GM19372 (cell line): ENCODE measurements around the gene CEACAM16.
"Not testable (repeated sequence)": the region's sequence is repeated elsewhere in the genome, so short reads cannot be mapped to it uniquely, and the experiment has no call there.

ENCODE experiments used
- ATAC-seq: cut with Tn5 transposase; IDR thresholded peaks from one replicate; pipeline ENCODE4 v1.9.1; 2021; ENCODE audit warnings: mild to moderate bottlenecking, low read depth, moderate library complexity; ENCODE audit not compliant: unreplicated experiment

The CEACAM16 gene, protein sequence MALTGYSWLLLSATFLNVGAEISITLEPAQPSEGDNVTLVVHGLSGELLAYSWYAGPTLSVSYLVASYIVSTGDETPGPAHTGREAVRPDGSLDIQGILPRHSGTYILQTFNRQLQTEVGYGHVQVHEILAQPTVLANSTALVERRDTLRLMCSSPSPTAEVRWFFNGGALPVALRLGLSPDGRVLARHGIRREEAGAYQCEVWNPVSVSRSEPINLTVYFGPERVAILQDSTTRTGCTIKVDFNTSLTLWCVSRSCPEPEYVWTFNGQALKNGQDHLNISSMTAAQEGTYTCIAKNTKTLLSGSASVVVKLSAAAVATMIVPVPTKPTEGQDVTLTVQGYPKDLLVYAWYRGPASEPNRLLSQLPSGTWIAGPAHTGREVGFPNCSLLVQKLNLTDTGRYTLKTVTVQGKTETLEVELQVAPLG

DNA sequence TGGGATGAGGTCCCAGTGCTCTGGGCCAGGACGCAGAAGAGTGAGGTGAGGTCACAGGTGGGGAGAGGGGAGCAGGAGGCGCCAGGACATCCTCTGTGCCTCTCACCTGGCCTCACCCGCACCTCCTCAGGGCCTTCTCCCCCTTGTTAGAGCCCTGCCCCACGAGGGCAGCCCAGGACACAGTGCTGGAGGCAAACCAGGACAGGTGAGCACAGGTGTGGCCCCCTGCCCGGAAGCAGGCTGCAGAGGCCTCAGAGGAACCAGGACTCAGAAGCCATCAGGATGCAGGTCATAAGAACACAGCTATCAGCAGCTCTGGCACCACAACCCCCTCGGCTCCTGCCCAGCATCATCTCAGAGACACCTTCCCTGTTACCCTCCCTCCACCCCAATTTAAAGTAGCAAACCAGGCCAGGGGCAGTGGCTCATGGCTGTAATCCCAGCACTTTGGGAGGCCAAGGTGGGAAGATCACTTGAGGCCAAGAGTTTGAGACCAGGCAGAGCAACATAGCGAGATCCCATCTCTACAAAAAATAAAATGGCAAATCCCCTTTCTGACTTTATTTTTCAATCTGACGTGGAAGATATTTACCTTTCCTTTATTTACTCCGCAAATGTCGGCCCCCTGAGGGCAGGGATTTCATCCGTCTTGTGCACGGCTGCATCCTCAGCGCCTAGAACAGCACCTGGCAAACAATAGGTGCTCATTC is at the start of gene CEACAM16:
Gene CEACAM16, plus strand, starts transcription at position 660 of the 710 bp plus-strand sequence. CDS start 2,306 bp downstream, outside the sequence.
- ATAC-seq = no peak

DNA sequence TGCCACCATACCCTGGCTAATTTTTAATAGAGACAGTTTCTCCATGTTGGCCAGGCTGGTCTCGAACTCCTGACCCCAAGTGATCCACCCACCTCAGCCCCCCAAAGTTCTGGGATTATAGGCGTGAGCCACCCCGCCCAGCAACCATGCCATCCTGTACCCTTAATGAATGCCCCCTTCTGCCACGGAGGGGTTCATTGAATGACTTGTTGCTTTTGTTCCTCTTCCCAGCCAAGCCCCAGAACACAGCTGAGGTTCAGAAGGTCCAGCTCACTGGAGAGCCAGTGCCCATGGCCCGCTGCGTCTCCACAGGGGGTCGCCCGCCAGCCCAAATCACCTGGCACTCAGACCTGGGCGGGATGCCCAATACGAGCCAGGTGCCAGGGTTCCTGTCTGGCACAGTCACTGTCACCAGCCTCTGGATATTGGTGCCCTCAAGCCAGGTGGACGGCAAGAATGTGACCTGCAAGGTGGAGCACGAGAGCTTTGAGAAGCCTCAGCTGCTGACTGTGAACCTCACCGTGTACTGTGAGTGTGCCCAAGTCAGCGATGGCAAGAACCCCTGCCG is 49.3 kb upstream of the CEACAM16 start:
- ATAC-seq = no peak

DNA sequence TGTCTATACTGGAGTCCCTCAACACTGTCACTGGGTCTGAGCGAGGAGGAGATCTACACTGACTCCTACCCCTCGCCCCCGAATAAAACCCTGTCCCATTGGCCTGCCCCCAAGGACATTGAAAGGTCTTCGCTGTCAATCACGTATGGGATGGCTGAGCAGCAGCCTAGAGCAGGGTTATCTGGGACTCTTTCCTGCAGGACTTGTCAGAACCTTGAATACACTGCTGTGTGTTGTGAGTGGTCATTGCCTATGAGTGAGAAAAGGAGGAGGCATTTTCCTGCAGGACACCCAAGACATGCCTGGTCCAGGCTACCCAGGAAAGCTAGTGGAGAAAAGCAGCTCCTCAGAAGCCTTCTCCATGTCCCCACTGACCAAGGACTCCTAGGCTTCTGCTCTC is 45.6 kb upstream of the CEACAM16 start:
- no peak for ATAC-seq

DNA sequence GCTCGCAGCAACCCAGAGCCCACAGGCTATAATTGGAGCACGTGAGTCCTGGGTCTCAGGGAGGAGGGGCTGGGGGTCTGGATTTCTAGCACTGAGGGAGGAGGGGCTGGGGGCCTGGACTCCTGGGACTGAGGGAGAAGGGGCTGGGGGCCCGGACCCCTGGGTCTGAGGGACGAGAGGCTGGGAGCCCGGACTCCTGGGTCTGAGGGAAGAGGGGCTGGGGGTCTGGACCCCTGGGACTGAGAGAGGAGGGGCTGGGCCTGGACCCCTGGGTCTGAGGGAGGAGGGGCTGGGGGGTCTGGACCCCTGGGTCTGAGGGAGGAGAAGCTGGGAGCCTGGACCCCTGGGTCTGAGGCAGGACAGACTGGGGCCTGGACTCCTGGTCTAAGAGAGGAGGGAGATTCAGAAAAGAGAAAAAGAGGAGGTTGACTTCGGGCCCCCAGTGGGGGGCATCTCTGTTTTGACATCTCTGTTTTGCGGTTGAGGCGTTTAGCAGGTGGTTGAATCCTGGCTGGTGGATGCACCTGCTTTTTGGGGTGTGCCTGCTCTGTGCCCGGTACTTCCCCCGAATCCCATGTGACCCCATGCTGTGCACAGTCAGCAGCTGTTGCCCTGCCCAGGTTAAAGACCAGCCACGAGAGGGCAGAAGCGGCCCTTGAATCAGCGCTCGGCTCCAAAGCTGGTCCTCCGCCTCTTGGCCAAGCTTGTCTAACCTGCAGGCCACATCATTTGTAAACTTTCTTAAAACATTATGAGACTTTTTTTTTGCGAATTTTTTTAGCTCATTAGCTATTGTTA is 44.8 kb upstream of the CEACAM16 start:
- peak; percentile 82 for ATAC-seq

DNA sequence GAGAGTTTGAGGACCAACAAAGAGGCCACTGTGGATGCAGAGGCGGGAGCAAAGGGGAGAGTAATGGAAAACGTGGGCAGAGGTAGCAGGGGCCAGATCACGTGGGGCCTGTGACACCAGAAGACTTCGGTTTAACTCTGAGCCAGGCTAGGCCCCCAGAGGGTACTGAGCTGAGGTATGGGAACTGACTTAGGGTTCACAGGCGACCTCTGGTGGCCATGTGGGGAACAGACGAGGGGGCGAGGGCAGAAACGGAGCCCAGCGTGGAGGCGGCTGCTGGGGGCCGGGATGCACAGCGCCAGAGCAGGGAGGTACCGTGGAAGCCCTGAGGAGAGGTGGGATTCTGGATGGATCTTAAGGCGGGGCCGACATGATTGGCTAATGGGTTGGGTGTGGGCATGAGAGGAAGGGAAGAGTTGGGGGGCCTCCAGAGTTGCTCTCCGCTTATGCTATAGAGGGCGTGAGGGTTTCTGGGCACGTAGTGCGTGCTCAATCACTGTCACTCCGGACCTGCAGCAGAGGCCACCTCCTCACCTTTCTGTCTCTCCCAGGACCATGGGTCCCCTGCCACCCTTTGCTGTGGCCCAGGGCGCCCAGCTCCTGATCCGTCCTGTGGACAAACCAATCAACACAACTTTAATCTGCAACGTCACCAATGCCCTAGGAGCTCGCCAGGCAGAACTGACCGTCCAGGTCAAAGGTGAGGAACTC is 41.6 kb upstream of the CEACAM16 start:
- no peak for ATAC-seq

DNA sequence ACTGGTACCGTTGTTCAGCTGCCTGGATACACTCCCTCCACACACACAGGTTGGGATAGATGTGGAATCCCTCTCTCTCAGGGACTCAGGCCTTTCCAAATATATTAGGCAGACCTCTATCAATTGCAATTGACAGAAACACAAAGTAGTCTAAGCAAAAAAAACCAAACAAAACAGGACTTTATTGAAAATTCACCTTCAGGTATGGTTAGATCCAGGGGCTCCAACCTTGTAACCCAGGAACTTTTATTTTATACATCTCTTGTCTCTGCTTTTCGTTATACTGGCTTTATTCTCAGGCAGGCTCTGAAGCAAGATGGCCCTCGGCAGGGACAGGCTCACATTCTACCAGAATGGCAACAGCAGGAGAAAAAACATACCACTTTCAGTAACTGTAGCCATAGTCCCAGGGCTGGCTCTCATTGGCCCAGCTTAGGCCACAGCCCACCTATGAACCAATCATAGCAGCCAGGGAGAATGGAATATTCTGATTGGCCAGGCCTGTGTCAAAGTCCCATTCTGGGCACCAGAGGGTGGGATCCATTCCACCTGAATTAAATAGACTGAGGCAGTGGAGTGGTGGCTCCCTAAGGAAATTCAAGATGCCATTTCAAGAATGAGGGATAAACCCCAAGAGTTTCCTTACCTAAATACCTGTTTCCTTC is 40.8 kb upstream of the CEACAM16 start:
- no peak for ATAC-seq

DNA sequence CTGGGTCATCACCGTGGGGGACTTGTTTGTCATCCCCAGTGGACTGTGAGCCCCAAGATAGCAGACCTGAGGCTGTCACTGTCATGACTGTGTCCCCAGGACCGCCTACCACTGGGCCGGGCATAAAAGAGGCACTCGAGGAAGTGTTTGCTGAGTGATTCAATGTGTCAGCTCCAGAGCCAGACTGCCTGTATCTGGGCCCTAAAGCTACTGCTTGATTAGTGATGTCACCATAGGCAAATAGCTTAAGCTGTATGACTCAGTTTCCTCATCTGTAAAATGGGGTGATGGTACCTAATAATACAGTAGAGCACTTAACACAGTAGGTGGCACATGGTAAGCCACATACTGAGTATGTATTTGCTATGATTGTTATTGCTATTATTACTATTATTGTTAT is 38.9 kb upstream of the CEACAM16 start:
- no peak for ATAC-seq

DNA sequence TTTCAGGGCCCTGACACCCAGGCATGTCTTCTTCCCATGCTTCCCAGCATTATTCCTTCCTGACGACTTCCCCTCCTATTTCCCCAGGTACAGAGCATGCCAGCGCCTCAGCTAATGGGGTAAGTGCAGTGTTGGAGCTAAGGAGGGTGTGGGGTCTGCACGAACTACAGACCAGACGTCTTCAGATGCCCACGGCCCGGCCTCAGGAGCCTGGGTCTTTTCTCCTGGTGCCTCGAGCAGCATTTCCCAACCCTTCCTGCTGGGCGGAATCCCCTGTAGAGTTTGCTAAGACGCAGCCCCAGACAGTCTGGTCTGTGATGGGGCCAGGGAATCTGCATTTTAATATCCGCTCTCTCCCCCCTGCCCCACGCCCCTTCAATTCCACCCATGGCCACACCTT is 37.7 kb upstream of the CEACAM16 start:
- ATAC-seq = no peak

DNA sequence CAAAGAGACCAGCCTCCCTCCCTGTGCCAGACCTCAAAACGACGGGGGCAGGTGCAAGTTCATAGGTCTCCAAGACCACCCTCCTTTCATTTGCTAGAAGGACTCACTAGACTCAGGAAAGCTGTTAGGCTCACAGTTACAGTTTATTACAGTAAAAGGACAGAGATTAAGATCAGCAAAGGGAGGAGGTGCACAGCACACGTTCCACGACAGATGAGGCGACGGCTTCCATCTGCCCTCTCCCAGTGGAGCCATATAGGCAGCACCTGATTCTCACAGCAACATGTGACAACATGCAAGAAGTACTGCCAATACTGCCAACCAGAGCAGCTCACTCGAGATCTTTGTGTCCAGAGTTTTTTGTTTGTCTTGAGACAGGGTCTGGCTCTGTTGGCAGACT is 37.0 kb upstream of the CEACAM16 start:
- ATAC-seq = no peak

DNA sequence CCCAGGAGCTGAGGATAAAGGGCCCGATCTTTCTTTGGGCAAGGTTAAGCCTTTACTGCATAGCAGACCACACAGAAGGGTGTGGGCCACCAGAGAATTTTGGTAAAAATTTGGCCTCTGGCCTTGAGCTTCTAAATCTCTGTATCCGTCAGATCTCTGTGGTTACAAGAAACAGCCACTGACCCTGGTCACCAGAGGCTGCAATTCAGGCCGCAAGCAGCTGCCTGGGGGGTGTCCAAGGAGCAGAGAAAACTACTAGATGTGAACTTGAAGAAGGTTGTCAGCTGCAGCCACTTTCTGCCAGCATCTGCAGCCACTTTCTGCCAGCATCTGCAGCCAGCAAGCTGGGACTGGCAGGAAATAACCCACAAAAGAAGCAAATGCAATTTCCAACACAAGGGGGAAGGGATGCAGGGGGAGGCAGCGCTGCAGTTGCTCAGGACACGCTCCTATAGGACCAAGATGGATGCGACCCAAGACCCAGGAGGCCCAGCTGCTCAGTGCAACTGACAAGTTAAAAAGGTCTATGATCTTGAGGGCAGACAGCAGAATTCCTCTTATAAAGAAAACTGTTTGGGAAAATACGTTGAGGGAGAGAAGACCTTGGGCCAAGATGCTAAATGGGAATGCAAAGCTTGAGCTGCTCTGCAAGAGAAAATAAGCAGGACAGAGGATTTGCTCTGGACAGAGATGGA is 36.1 kb upstream of the CEACAM16 start:
- no peak for ATAC-seq

DNA sequence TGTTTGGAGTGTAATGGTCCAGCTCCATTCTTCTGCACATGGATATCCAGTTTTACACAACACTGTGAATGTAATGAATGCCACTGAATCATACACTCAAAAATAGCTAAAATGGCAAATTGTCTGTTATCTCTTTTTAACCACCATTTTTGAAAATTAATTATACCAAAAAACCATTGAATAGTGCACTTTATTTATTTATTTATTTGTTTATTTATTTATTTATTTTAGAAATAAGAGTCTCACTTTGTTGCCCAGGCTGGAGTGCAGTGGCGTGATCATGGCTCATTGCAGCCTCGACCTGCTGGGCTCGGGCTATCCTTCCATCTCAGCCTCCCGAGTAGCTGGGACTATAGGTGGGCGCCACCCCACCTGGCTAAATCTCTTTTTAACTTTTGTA is 35.0 kb upstream of the CEACAM16 start:
- no peak for ATAC-seq

DNA sequence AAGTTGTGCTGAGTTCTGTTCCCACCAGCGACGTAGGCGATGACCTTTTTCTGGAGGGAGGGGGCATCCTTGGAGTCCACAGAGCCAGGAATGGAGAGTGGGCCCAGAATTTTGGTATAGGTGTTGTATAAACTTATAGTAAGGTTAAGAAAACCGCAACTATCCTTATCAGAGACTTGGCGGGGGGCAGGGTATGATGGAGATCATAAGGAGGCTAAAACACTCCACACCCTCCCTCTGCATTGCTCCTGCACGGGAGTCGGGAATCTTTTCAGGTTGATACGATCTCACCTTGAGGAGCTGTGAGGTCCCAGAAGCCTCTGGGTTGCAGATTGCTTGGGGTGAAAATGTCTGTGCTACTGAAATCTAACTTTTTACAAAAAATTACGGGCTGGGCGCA is 34.0 kb upstream of the CEACAM16 start:
- ATAC-seq = no peak

DNA sequence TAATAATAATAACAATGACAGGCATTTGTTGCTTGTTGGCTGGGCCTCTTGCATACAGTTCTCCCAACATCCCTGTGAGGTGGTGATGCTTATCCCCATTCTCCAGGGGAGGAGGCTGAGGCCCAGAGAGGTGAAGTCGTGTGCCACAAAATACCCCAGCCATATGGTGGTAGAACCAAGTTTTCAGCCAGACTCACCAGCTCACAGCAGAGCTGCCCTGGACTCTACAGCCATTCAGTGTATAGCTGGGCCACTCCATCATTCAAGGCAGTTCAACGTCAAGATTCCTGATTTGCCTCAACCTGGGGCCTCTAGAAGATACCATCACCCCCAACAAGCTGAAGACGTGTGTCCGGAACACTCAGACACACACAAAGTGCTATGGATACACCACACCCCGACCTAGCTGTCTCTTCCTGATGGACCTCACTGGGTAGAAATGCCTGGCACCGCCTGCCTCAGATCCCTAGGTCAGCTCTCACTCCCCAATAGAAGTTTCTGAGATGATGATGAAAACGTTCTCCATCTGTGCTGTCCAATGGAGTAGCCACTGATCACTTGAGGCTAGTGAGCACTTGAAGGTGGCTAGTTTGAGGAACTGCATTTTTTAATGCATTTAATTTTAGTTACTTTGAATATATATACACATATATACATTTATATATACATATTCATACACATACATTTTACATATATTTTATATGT is 31.9 kb upstream of the CEACAM16 start:
- ATAC-seq = no peak

DNA sequence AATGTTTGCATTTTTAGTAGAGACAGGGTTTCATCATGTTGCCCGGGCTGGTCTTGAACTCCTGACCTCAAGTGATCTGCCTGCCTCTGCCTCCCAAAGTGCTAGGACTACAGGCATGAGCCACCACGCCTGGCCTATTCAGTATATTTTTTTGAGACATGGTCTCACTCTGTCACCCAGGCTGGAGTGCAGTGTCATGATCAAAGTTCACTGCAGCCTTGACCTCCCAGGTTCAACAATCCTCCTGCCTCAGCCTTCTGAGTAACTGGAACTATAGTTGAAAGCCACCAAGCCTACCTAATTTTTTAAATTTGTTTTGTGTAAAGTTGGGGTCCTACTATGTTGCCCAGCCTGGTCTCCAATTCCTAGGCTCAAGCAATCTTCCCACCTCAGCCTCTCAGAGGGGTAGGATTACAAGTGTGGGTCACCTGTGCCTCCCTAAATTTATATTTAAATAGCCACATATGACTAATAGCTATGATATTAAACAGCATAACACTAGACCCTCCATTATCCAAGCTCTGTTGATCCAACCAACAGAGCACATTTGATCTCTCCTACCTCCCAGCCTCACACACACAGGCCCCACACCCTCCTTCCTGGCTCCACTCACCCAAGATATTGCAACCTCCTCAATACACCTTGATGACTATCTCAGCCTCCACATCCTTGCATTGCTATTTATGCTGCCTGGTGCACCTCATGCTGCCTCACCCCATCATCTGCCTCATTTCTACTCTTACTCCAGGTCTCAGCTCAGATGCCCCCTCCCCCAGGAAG is 29.8 kb upstream of the CEACAM16 start:
- ATAC-seq = no peak

DNA sequence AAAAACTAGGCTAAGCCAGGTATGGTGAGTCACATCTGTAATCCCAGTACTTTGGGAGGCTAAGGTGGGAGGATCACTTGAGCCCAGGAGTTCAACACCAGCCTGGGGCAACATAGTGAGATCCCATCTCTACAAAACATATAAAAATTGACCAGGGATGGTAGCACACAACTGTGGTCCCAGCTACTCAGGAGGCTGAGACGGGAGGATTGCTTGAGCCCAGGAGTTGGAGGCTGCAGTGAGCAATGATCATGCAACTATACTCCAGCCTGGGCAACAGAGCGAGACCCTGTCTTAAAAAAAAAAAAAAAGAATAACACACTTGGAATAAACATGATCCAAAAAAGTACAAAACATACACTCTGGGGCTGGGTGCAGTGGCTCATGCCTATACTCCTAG is 28.9 kb upstream of the CEACAM16 start:
- not testable (repeated sequence) for ATAC-seq

DNA sequence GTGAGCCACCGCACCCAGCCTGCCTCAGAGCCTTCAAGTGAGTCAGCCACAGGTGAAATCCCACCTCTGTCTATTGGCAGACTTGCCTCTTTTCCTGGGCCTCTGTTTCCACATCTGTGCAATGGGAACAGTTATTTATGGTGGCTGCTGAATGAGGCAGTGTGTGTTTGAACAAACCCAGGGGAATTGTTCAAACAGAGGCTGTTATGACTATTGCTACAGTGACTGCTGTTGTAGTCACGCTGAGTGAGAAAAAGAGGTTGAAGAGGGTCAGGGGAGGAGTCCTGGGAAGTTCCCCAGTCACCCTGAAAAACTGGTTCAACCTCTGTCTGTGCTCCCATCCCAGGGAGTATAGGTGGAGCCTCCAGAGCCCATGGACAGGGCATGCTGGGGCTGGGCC is 27.6 kb upstream of the CEACAM16 start, which contains the start of gene CEACAM19:
Gene CEACAM19, plus strand, starts transcription at position 83 of the 400 bp plus-strand sequence. CDS start 450 bp downstream, outside the sequence.
- ATAC-seq = no peak

DNA sequence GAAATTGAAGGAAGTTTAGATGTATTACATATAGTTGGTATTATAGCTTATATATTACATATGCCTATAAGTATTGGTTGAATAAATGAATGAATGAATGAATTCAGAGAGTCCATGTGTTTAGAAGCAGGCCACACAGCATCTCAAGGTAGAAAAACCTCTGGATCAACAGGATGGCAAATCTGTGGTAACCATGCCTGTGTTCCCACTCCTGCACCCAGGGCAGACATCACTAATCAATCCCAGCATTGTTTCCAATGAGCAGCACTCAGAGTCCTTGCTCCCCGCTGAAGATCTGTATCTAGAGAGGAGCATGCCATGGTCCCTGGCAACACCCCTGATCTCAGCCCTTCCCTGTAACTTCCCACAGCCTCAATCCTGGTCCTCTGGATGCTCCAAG is 26.7 kb upstream of the CEACAM16 start:
- no peak for ATAC-seq

DNA sequence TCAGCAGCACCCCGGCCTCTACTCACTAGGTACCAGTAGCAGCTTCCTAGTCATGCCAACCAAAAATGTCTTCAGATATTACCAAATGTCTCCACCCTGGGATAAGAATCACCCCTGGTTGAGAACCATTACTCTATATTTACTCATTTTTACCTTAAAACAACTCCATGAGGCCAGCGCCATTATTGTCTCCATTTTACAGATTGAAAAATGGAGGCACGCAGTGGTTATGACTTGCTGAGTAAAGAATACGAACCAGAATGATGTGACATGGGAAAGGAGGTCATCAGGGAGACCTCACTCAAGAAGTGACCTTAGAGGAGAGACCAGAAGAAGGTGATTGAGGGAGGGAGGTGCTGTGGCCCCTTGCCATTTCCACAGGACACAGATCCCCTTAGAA is 25.4 kb upstream of the CEACAM16 start:
- no peak for ATAC-seq
